Liver (tissue), 9 donors: ENCODE measurements around the gene KLK14. TPM values are rescaled to one million over a fixed set of nuclear protein-coding genes. Genes with fewer than 3 reads are reported as not detected.

ENCODE experiments used
- DNase-seq: peaks from one replicate; pipeline ENCODE4 v3.0.0-alpha.2; 2017; ENCODE audit warnings: low spot score
- H3K27ac ChIP-seq, 2 donors: one replicate each; pipeline ENCODE4 v1.7.0; 2013; ENCODE audit warnings: inconsistent platforms in 2 of 2, low read length in 2 of 2, control low read depth in 1 of 2, low read depth in 1 of 2, mild to moderate bottlenecking in 1 of 2
- H3K27me3 ChIP-seq, 4 donors: one replicate each; pipeline versions ENCODE4 v1.6.1 to v1.7.0; 2013; ENCODE audit warnings: low read length in 3 of 4, inconsistent platforms in 1 of 4, mild to moderate bottlenecking in 1 of 4, moderate library complexity in 1 of 4; ENCODE audit not compliant: control insufficient read depth in 4 of 4, insufficient read depth in 4 of 4
- H3K36me3 ChIP-seq, 4 donors: one replicate each; pipeline versions ENCODE4 v1.6.1 to v1.7.0; 2013; ENCODE audit warnings: low read length in 3 of 4, mild to moderate bottlenecking in 3 of 4, low read depth in 1 of 4, moderate library complexity in 1 of 4; ENCODE audit not compliant: control insufficient read depth in 4 of 4, insufficient read depth in 3 of 4
- H3K4me1 ChIP-seq, 4 donors: one replicate each; pipeline versions ENCODE4 v1.6.1 to v1.7.0; 2013; ENCODE audit warnings: low read length in 3 of 4, mild to moderate bottlenecking in 3 of 4, moderate library complexity in 1 of 4; ENCODE audit not compliant: control insufficient read depth in 4 of 4, insufficient read depth in 4 of 4
- H3K4me3 ChIP-seq, 3 donors: one replicate each; pipeline versions ENCODE4 v1.6.1 to v1.7.0; 2013; ENCODE audit warnings: low read length in 3 of 3, control low read depth in 1 of 3, low read depth in 1 of 3, mild to moderate bottlenecking in 1 of 3
- H3K9ac ChIP-seq, 2 donors: one replicate each; pipeline ENCODE4 v1.7.0; 2013; ENCODE audit warnings: low read length in 2 of 2, mild to moderate bottlenecking in 2 of 2, moderate library complexity in 2 of 2, control low read depth in 1 of 2, low read depth in 1 of 2
- H3K9me3 ChIP-seq, 4 donors: one replicate each; pipeline versions ENCODE4 v1.6.1 to v1.7.0; 2013; ENCODE audit warnings: low read length in 3 of 4; ENCODE audit not compliant: control insufficient read depth in 4 of 4
- FOXA2 ChIP-seq: IDR thresholded peaks from 2 replicates; pipeline ENCODE4 v1.6.1; 2016; ENCODE audit warnings: antibody characterized with exemption
- GABPA ChIP-seq, 2 donors: IDR thresholded peaks in 1 of 2; conservative IDR thresholded peaks in 1 of 2; 2 replicates each; pipeline ENCODE4 v1.6.1; 2016; ENCODE audit warnings: antibody characterized with exemption in 2 of 2, mild to moderate bottlenecking in 1 of 2, moderate library complexity in 1 of 2
- HNF4G ChIP-seq: IDR thresholded peaks from 2 replicates; pipeline ENCODE4 v1.6.1; 2016; ENCODE audit warnings: antibody characterized with exemption
- JUND ChIP-seq, 2 donors: IDR thresholded peaks; 2 replicates each; pipeline ENCODE4 v1.6.1; 2016; ENCODE audit warnings: antibody characterized with exemption in 2 of 2
- MAX ChIP-seq: IDR thresholded peaks from 2 replicates; pipeline ENCODE4 v1.6.1; 2016; ENCODE audit warnings: antibody characterized with exemption
- NR2F2 ChIP-seq: IDR thresholded peaks from 2 replicates; pipeline ENCODE4 v1.6.1; 2016; ENCODE audit warnings: antibody characterized with exemption
- RAD21 ChIP-seq, 2 donors: IDR thresholded peaks; 2 replicates each; pipeline ENCODE4 v1.6.1; 2016; ENCODE audit warnings: antibody characterized with exemption in 2 of 2, mild to moderate bottlenecking in 2 of 2
- REST ChIP-seq: IDR thresholded peaks from 2 replicates; pipeline ENCODE4 v1.6.1; 2016; ENCODE audit warnings: antibody characterized with exemption, mild to moderate bottlenecking
- RXRA ChIP-seq, 2 donors: IDR thresholded peaks; 2 replicates each; pipeline ENCODE4 v1.6.1; 2017 to 2018; ENCODE audit warnings: antibody characterized with exemption in 2 of 2, mild to moderate bottlenecking in 1 of 2
- SP1 ChIP-seq: IDR thresholded peaks from 2 replicates; pipeline ENCODE4 v1.6.1; 2018; ENCODE audit warnings: antibody characterized with exemption, mild to moderate bottlenecking
- TAF1 ChIP-seq: conservative IDR thresholded peaks from 2 replicates; pipeline ENCODE4 v1.6.1; 2016; ENCODE audit warnings: antibody characterized with exemption, mild to moderate bottlenecking
- YY1 ChIP-seq: IDR thresholded peaks from 2 replicates; pipeline ENCODE4 v1.6.1; 2016; ENCODE audit warnings: antibody characterized with exemption, mild to moderate bottlenecking
- ZBTB33 ChIP-seq: IDR thresholded peaks from 2 replicates; pipeline ENCODE4 v1.6.1; 2016; ENCODE audit warnings: antibody characterized with exemption
- WGBS: extraction: QIAGEN DNeasy Blood & Tissue Kit; methylation state at CpG from one replicate; pipeline ENCODE4 v1.1.7; 2013; 5-methylcytosine and 5-hydroxymethylcytosine counted together
- polyA plus RNA-seq, 2 donors: library from polyadenylated mRNA; stranded (reverse) in 1 of 2; unstranded in 1 of 2; fragments of 200-250 nt in 1 of 2; fragments of >200 nt in 1 of 2; fragmentation: Nextera tagmentation in 1 of 2; extraction: Ambion mirVana in 1 of 2; gene quantifications; one replicate each; pipeline versions ENCODE4 v1.2.1 to v1.2.3, GENCODE V29; 2013 to 2015
- total RNA-seq, 2 donors: library from RNA; depleted of rRNA; stranded (reverse); fragments of >200 nt; gene quantifications; one replicate each; pipeline ENCODE4 v1.2.3, GENCODE V29; 2014
- donor health status: healthy.
- donor health status: healthy.
- donor health status: healthy.
- donor health status: healthy.
- donor health status: healthy.

KLK14 gene
- total and polyA plus RNA-seq, 4 donors, result 0.06 TPM; not detected in 3

GRCh38 chr19:51125421-51126075 is 42.9 kb upstream of the KLK14 start (continued):
- no peak for TF ChIP-seq ZBTB33
- no peak for TF ChIP-seq HNF4G

GRCh38 chr19:51124729-51125128 is 42.0 kb upstream of the KLK14 start, which contains the start of gene SIGLEC9:
TSS of gene SIGLEC9 (plus strand) at chr19:51124906. CDS start at chr19:51124975, 69 bp downstream.
- peak within 1 kb of the TSS in 1 of 2 donors; percentile 50 for H3K9ac ChIP-seq
- H3K27ac ChIP-seq, result peak within 1 kb of the TSS; percentile 69 to 70
- 53% methylated on average over 14 of the region's 14 CpGs for WGBS
- no peak for DNase-seq
- H3K36me3 ChIP-seq, result no peaks in the 10 kb centered on the region
- H3K9me3 ChIP-seq, result no peaks in the 10 kb centered on the region
- no peaks in the 10 kb centered on the region for H3K27me3 ChIP-seq
- peaks cover 0 to 18% (median 5%) of the 10 kb centered on the region in 4 donors for H3K4me1 ChIP-seq
- H3K4me3 ChIP-seq, result peak within 1 kb of the TSS; percentile 19 to 34 (median 26)
- TF ChIP-seq TAF1, result no peak
- TF ChIP-seq RXRA (IDR thresholded peaks at IDR 0.05), result peak in 1 of 2 donors; percentile 11
- TF ChIP-seq REST, result no peak
- TF ChIP-seq RAD21 (IDR thresholded peaks at IDR 0.05), result peak in 1 of 2 donors; percentile 5
- TF ChIP-seq GABPA (IDR thresholded peaks at IDR 0.05 in 1 of 2, conservative IDR thresholded peaks at IDR 0.05 in 1 of 2), result no peak
- TF ChIP-seq MAX, result peak; percentile 16
- no peak for TF ChIP-seq YY1
- no peak for TF ChIP-seq ZBTB33
- TF ChIP-seq NR2F2, result peak; percentile 72
- TF ChIP-seq SP1, result peak; percentile 30

- Histone ChIP-seq H3K9me3 (no peaks in the 10 kb centered on the region), H3K4me3 (no peak overlapping the region), H3K36me3 (no peaks in the 10 kb centered on the region), H3K27ac (peak overlapping the region; percentile 69 to 70), H3K27me3 (no peaks in the 10 kb centered on the region), H3K9ac (no peak overlapping the region), H3K4me1 (peaks cover 0 to 18% (median 5%) of the 10 kb centered on the region in 4 donors)
- WGBS, result 72% methylated on average over 9 of the region's 9 CpGs
- no peak for DNase-seq
- TF ChIP-seq RAD21 (IDR thresholded peaks at IDR 0.05) (no peak), HNF4G (no peak), YY1 (no peak), FOXA2 (no peak), NR2F2 (no peak), REST (no peak), JUND (IDR thresholded peaks at IDR 0.05) (no peak), RXRA (IDR thresholded peaks at IDR 0.05) (no peak), ZBTB33 (no peak)
Observed at GRCh38 chr19:51124216-51124615, 41.5 kb upstream of the KLK14 start.
